K562 (cell line): ENCODE measurements around the gene DNAJB2. TPM values are rescaled to one million over a fixed set of nuclear protein-coding genes. Genes with fewer than 3 reads are reported as not detected.

Source experiments
- CREM ChIP-seq: IDR thresholded peaks from 2 replicates; pipeline ENCODE4 v1.6.1; 2014; ENCODE audit warnings: antibody characterized with exemption, low read depth
- EP400 ChIP-seq: fragments of 450-650 bp; IDR thresholded peaks from 2 replicates; pipeline ENCODE4 v1.6.1; 2017; ENCODE audit warnings: antibody characterized with exemption, mild to moderate bottlenecking, moderate library complexity
- FOXK1 ChIP-seq: sonication (generic); formaldehyde crosslinking; IDR thresholded peaks from 2 replicates; pipeline ENCODE4 v1.8.0; 2022; ENCODE audit warnings: missing genetic modification reagents, mild to moderate bottlenecking, borderline replicate concordance
- HDAC8 ChIP-seq: fragments of 450-650 bp; IDR thresholded peaks from 2 replicates; pipeline ENCODE4 v1.6.1; 2016; ENCODE audit warnings: mild to moderate bottlenecking, missing genetic modification characterization, moderate library complexity, missing compliant biosample characterization
- KLF1 ChIP-seq: fragments of 450-650 bp; IDR thresholded peaks from 2 replicates; pipeline ENCODE4 v1.6.1; 2016; ENCODE audit warnings: missing genetic modification characterization, missing compliant biosample characterization
- MAZ ChIP-seq, 2 experiments: fragments of 450-650 bp in 1 of 2; sonication (generic) in 1 of 2; formaldehyde crosslinking; IDR thresholded peaks in 1 of 2; conservative IDR thresholded peaks in 1 of 2; 2 replicates each; pipeline versions ENCODE4 v1.4.0 to v1.5.0; 2020; ENCODE audit warnings: mild to moderate bottlenecking in 1 of 2, missing genetic modification reagents in 1 of 2
- RNF2 ChIP-seq: sonication (generic); IDR thresholded peaks from 2 replicates; pipeline ENCODE4 v1.6.1; 2016
- SMARCA4 ChIP-seq: fragments of 450-650 bp; IDR thresholded peaks from 2 replicates; pipeline ENCODE4 v1.6.1; 2016
- STAG1 ChIP-seq: sonication (generic); formaldehyde crosslinking; IDR thresholded peaks from 2 replicates; pipeline ENCODE4 v1.5.0; 2020; ENCODE audit warnings: missing genetic modification reagents, borderline replicate concordance
- TBP ChIP-seq: optimal IDR thresholded peaks from 2 replicates; pipeline ENCODE3; 2011; ENCODE audit warnings: low read depth, low read length, improper control_type of control experiment
- ZNF175 ChIP-seq: fragments of 200-800 bp; sonication (Bioruptor generic); IDR thresholded peaks from 2 replicates; pipeline ENCODE4 v1.6.1; 2016; ENCODE audit warnings: low read depth, mild to moderate bottlenecking, missing genetic modification characterization, missing compliant biosample characterization
- polyA plus RNA-seq, 8 experiments: library from polyadenylated mRNA; depleted of rRNA in 4 of 8; stranded (reverse) in 5 of 8; unstranded in 3 of 8; fragments of >200 nt; fragmentation: Nextera tagmentation in 2 of 8; fragmentation: Illumina TruSeq in 1 of 8; extraction: Ambion mirVana in 2 of 8; extraction: Trizol in 1 of 8; gene quantifications; 2 replicates each; pipeline versions ENCODE4 v1.2.1 to v1.2.3, GENCODE V29; 2011 to 2014; ENCODE audit warnings: inconsistent platforms in 1 of 8, missing spikeins in 1 of 8
- total RNA-seq, 7 experiments: library from RNA; depleted of rRNA in 6 of 7; stranded (reverse); fragments of >200 nt in 6 of 7; fragmentation: Illumina TruSeq in 2 of 7; extraction: Trizol in 2 of 7; gene quantifications; 2 replicates each; pipeline versions ENCODE4 v1.2.1 to v1.2.3, GENCODE V29; 2011 to 2021; ENCODE audit warnings: low replicate concordance in 1 of 7
- TF ChIP-seq, protein P1 (sequence below): conservative IDR thresholded peaks from 2 replicates; pipeline ENCODE4 v1.6.1; 2011; ENCODE audit warnings: low read depth, mild to moderate bottlenecking, low read length; ENCODE audit not compliant: control insufficient read depth
- TF ChIP-seq, protein P2 (sequence below): fragments of 450-650 bp; IDR thresholded peaks from 2 replicates; pipeline ENCODE4 v1.7.1; 2018; ENCODE audit warnings: mild to moderate bottlenecking, low read depth; ENCODE audit not compliant: partially characterized antibody
- TF ChIP-seq, protein P3 (sequence below): fragments of 150-350 bp; IDR thresholded peaks from 2 replicates; pipeline ENCODE4 v1.6.1; 2014; ENCODE audit warnings: low read depth, mild to moderate bottlenecking, low read length, borderline replicate concordance

The DNAJB2 gene
- total and polyA plus RNA-seq, 9 of the 15 experiments (the other 6 are each of a cell fraction or from before 2014, with no cell fraction given): 0.08 to 3.0 (median 2.2) TPM; not detected in 1

DNA sequence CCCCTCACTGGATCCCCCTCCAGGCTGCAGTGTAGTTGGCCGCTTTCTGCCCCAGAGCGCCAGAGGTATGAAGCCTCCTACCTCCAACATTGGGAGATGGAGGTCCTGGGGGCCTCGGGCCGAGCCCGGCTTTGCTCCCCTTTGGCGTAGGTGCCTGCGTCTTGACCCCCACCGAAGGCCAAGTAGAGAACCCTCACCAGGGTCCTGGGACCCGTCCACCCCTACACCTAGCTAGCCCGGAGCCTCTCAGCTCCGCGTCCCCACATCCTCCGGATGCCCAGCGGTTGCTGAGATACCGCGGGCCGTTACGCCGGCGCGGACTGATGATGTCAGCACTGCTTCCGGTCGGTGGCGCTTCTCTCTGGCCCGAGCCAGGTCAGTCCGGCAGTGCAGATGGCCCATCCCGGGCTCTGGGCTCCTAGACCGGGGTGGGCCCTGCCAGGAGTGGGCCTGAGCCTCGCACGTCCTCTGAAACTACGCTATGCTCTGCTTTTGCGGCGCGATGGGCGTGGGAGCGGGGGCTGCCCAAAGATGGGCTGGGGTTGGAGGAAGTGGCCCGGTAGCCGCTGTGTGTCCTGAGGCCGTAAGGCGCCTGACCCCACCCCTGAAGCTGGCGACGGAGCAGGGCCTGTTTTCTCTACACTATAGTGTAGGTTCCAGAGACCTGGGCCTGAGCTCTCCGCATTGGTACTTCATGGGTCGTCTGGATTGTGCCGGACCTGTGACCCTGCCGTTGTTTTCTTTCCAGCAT is 33.8 kb upstream of the DNAJB2 start, which contains the start of the genes GLB1L and STK16 (continued):
- TF ChIP-seq TBP (peak; percentile 68), EP400 (peak; percentile 94), MAZ (CRISPR knock-in tag; conservative IDR thresholded peaks at IDR 0.05 in 1 of 2, IDR thresholded peaks at IDR 0.05 in 1 of 2) (peak; percentile 68 to 80; a peak in 3 of 4 replicates), FOXK1 (CRISPR knock-in tag) (peak; percentile 48; the same call in 1 of the 2 replicates), ZNF175 (CRISPR knock-in tag) (no peak), STAG1 (CRISPR knock-in tag) (no peak), HDAC8 (tag) (no peak), CREM (peak; percentile 99), SMARCA4 (no peak), RNF2 (no peak), KLF1 (peak; percentile 89)
- TF ChIP-seq, protein P1, sequence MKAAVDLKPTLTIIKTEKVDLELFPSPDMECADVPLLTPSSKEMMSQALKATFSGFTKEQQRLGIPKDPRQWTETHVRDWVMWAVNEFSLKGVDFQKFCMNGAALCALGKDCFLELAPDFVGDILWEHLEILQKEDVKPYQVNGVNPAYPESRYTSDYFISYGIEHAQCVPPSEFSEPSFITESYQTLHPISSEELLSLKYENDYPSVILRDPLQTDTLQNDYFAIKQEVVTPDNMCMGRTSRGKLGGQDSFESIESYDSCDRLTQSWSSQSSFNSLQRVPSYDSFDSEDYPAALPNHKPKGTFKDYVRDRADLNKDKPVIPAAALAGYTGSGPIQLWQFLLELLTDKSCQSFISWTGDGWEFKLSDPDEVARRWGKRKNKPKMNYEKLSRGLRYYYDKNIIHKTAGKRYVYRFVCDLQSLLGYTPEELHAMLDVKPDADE: peak; percentile 63; the same call in 1 of the 2 replicates
- TF ChIP-seq, protein P2, sequence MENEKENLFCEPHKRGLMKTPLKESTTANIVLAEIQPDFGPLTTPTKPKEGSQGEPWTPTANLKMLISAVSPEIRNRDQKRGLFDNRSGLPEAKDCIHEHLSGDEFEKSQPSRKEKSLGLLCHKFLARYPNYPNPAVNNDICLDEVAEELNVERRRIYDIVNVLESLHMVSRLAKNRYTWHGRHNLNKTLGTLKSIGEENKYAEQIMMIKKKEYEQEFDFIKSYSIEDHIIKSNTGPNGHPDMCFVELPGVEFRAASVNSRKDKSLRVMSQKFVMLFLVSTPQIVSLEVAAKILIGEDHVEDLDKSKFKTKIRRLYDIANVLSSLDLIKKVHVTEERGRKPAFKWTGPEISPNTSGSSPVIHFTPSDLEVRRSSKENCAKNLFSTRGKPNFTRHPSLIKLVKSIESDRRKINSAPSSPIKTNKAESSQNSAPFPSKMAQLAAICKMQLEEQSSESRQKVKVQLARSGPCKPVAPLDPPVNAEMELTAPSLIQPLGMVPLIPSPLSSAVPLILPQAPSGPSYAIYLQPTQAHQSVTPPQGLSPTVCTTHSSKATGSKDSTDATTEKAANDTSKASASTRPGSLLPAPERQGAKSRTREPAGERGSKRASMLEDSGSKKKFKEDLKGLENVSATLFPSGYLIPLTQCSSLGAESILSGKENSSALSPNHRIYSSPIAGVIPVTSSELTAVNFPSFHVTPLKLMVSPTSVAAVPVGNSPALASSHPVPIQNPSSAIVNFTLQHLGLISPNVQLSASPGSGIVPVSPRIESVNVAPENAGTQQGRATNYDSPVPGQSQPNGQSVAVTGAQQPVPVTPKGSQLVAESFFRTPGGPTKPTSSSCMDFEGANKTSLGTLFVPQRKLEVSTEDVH: peak; percentile 27
- TF ChIP-seq, protein P3, sequence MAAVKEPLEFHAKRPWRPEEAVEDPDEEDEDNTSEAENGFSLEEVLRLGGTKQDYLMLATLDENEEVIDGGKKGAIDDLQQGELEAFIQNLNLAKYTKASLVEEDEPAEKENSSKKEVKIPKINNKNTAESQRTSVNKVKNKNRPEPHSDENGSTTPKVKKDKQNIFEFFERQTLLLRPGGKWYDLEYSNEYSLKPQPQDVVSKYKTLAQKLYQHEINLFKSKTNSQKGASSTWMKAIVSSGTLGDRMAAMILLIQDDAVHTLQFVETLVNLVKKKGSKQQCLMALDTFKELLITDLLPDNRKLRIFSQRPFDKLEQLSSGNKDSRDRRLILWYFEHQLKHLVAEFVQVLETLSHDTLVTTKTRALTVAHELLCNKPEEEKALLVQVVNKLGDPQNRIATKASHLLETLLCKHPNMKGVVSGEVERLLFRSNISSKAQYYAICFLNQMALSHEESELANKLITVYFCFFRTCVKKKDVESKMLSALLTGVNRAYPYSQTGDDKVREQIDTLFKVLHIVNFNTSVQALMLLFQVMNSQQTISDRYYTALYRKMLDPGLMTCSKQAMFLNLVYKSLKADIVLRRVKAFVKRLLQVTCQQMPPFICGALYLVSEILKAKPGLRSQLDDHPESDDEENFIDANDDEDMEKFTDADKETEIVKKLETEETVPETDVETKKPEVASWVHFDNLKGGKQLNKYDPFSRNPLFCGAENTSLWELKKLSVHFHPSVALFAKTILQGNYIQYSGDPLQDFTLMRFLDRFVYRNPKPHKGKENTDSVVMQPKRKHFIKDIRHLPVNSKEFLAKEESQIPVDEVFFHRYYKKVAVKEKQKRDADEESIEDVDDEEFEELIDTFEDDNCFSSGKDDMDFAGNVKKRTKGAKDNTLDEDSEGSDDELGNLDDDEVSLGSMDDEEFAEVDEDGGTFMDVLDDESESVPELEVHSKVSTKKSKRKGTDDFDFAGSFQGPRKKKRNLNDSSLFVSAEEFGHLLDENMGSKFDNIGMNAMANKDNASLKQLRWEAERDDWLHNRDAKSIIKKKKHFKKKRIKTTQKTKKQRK: no peak
